Activated CD8-positive, alpha-beta memory T cell treated with anti-CD3 and anti-CD28 coated beads, Interleukin-2, amount 10 ng/mL, durations not matched to agents 7 days and 5 days (primary cell): Measurements from ENCODE around the gene TMEM47. TPM values are rescaled to one million over a fixed set of nuclear protein-coding genes. Genes with fewer than 3 reads are reported as not detected.
A peak's percentile ranks its signal among the peaks of the same experiment; 100 is the strongest.

ENCODE experiments used
- ATAC-seq: fragments of 150-1000 bp; cut with Tn5 transposase; one replicate; pipeline ENCODE4 v1.10.0; 2021; ENCODE audit warnings: moderate library complexity
- CTCF ChIA-PET: fragments of 350-600 bp; sonication (Branson Sonifier 250); formaldehyde crosslinking; loops from one replicate; lab custom pipeline; 2021; ENCODE audit warnings: antibody characterized with exemption; lab: Charles Lee
- DNase-seq: peaks from one replicate; pipeline ENCODE4 v3.0.0-alpha.2; 2020
- H3K27ac Mint-ChIP-seq: one replicate; pipeline ENCODE4 v1.8.0; 2021; ENCODE audit warnings: mild to moderate bottlenecking, mixed read lengths
- H3K27me3 Mint-ChIP-seq: one replicate; pipeline ENCODE4 v1.8.0; 2021; ENCODE audit warnings: mixed read lengths
- H3K36me3 Mint-ChIP-seq: one replicate; pipeline ENCODE4 v1.8.0; 2021; ENCODE audit warnings: mild to moderate bottlenecking, mixed read lengths
- H3K4me1 Mint-ChIP-seq: one replicate; pipeline ENCODE4 v1.8.0; 2021; ENCODE audit warnings: mixed read lengths
- H3K4me3 Mint-ChIP-seq: one replicate; pipeline ENCODE4 v1.8.0; 2021; ENCODE audit warnings: mild to moderate bottlenecking, moderate library complexity, mixed read lengths
- H3K9me3 Mint-ChIP-seq: one replicate; pipeline ENCODE4 v1.8.0; 2022; ENCODE audit warnings: low read depth, mixed read lengths
- total RNA-seq, 2 experiments: library from RNA; stranded (reverse); gene quantifications; one replicate each; pipeline ENCODE4 v1.2.3, GENCODE V29; 2021

Gene TMEM47
- total RNA-seq: not detected

- H3K4me3 Mint-ChIP-seq: no peak within 1 kb of the TSS
- no peak for ATAC-seq
Observed at GRCh38 chrX:34656842-34657725, at the start of gene TMEM47. Gene TMEM47, minus strand, starts transcription at chrX:34657285. Its CDS starts 256 bp downstream, at chrX:34657029.

GRCh38 chrX:34687095-34687494 is 30.0 kb upstream of the TMEM47 start:
- CTCF ChIA-PET: no interaction called here
- no peak overlapping the region for H3K4me3 Mint-ChIP-seq
- H3K36me3 Mint-ChIP-seq: no peaks in the 10 kb centered on the region
- H3K27me3 Mint-ChIP-seq: no peaks in the 10 kb centered on the region
- no peaks in the 10 kb centered on the region for H3K9me3 Mint-ChIP-seq
- DNase-seq: no peak
- no peak overlapping the region for H3K27ac Mint-ChIP-seq
- ATAC-seq: no peak
- no peaks in the 10 kb centered on the region for H3K4me1 Mint-ChIP-seq

More at GRCh38 chrX:34656842-34657725, at the start of gene TMEM47:
- H3K9me3 Mint-ChIP-seq: no peaks in the 10 kb centered on the region
- CTCF ChIA-PET: no interaction called here
- peak within 1 kb of the TSS; percentile 62 for H3K27ac Mint-ChIP-seq
- H3K4me1 Mint-ChIP-seq: peaks cover 3% of the 10 kb centered on the region
- H3K36me3 Mint-ChIP-seq: peaks cover 2% of the 10 kb centered on the region
- peaks cover 15% of the 10 kb centered on the region for H3K27me3 Mint-ChIP-seq
- no peak for DNase-seq

- no peaks in the 10 kb centered on the region for H3K9me3 Mint-ChIP-seq
- H3K27ac Mint-ChIP-seq: no peak overlapping the region
- CTCF ChIA-PET: no interaction called here
- peaks cover 15% of the 10 kb centered on the region for H3K27me3 Mint-ChIP-seq
- H3K4me3 Mint-ChIP-seq: no peak overlapping the region
- H3K4me1 Mint-ChIP-seq: peaks cover 3% of the 10 kb centered on the region
- no peak for DNase-seq
- ATAC-seq: no peak
- peaks cover 2% of the 10 kb centered on the region for H3K36me3 Mint-ChIP-seq
Observed at GRCh38 chrX:34659575-34659974, 2.5 kb upstream of the TMEM47 start.

GRCh38 chrX:34658326-34658725 is 1.2 kb upstream of the TMEM47 start:
- Mint-ChIP-seq H3K4me3 (no peak overlapping the region), H3K27me3 (peaks cover 15% of the 10 kb centered on the region), H3K9me3 (no peaks in the 10 kb centered on the region), H3K36me3 (peaks cover 2% of the 10 kb centered on the region), H3K27ac (no peak overlapping the region), H3K4me1 (peaks cover 3% of the 10 kb centered on the region)
- ATAC-seq (no peak), DNase-seq (no peak)
- CTCF ChIA-PET: no interaction called here

GRCh38 chrX:34657726-34658070 is 613 bp upstream of the TMEM47 start:
- Mint-ChIP-seq H3K27ac (no peak overlapping the region), H3K9me3 (no peaks in the 10 kb centered on the region), H3K27me3 (peaks cover 15% of the 10 kb centered on the region), H3K4me3 (no peak overlapping the region), H3K36me3 (peaks cover 2% of the 10 kb centered on the region), H3K4me1 (peaks cover 3% of the 10 kb centered on the region)
- ATAC-seq (no peak), DNase-seq (no peak)
- CTCF ChIA-PET: no interaction called here

- Mint-ChIP-seq H3K27me3 (peaks cover 15% of the 10 kb centered on the region), H3K27ac (peak overlapping the region; percentile 62), H3K9me3 (no peaks in the 10 kb centered on the region), H3K36me3 (peaks cover 2% of the 10 kb centered on the region), H3K4me3 (no peak overlapping the region), H3K4me1 (peaks cover 3% of the 10 kb centered on the region)
- CTCF ChIA-PET: no interaction called here
- DNase-seq: no peak
- no peak for ATAC-seq
Observed at GRCh38 chrX:34656467-34656841, 631 bp downstream of the TMEM47 start.

GRCh38 chrX:34655501-34656455 is 1.3 kb downstream of the TMEM47 start:
- ATAC-seq (no peak), DNase-seq (no peak)
- CTCF ChIA-PET: no interaction called here
- Mint-ChIP-seq H3K36me3 (peaks cover 2% of the 10 kb centered on the region), H3K9me3 (no peaks in the 10 kb centered on the region), H3K4me1 (peaks cover 3% of the 10 kb centered on the region), H3K27me3 (peaks cover 15% of the 10 kb centered on the region), H3K4me3 (no peak overlapping the region), H3K27ac (peak overlapping the region; percentile 62)

GRCh38 chrX:34654696-34655490 is 2.2 kb downstream of the TMEM47 start:
- H3K27me3 Mint-ChIP-seq: peaks cover 15% of the 10 kb centered on the region
- H3K27ac Mint-ChIP-seq: no peak overlapping the region
- peaks cover 2% of the 10 kb centered on the region for H3K36me3 Mint-ChIP-seq
- peaks cover 3% of the 10 kb centered on the region for H3K4me1 Mint-ChIP-seq
- no peak overlapping the region for H3K4me3 Mint-ChIP-seq
- ATAC-seq (no peak), DNase-seq (no peak)
- no peaks in the 10 kb centered on the region for H3K9me3 Mint-ChIP-seq
- CTCF ChIA-PET: no interaction called here

GRCh38 chrX:34653811-34654210 is 3.3 kb downstream of the TMEM47 start:
- Mint-ChIP-seq H3K27me3 (peaks cover 15% of the 10 kb centered on the region), H3K4me1 (peaks cover 3% of the 10 kb centered on the region)
- no peak for ATAC-seq

GRCh38 chrX:34642849-34643248 is 14.2 kb downstream of the TMEM47 start:
- CTCF ChIA-PET: no interaction called here
- ATAC-seq: no peak

More at GRCh38 chrX:34653811-34654210, 3.3 kb downstream of the TMEM47 start:
- H3K36me3 Mint-ChIP-seq: peaks cover 2% of the 10 kb centered on the region
- CTCF ChIA-PET: no interaction called here
- DNase-seq: no peak
- H3K27ac Mint-ChIP-seq: no peak overlapping the region
- no peak overlapping the region for H3K4me3 Mint-ChIP-seq
- H3K9me3 Mint-ChIP-seq: no peaks in the 10 kb centered on the region

GRCh38 chrX:34638116-34638515 is 19.0 kb downstream of the TMEM47 start:
- CTCF ChIA-PET: no interaction called here
- no peaks in the 10 kb centered on the region for H3K36me3 Mint-ChIP-seq
- H3K4me1 Mint-ChIP-seq: no peaks in the 10 kb centered on the region
- no peak overlapping the region for H3K27ac Mint-ChIP-seq
- DNase-seq (no peak), ATAC-seq (no peak)
- H3K4me3 Mint-ChIP-seq: no peak overlapping the region
- H3K9me3 Mint-ChIP-seq: no peaks in the 10 kb centered on the region
- no peaks in the 10 kb centered on the region for H3K27me3 Mint-ChIP-seq

More at GRCh38 chrX:34642849-34643248, 14.2 kb downstream of the TMEM47 start:
- Mint-ChIP-seq H3K27me3 (no peaks in the 10 kb centered on the region), H3K4me3 (no peak overlapping the region), H3K27ac (no peak overlapping the region), H3K9me3 (no peaks in the 10 kb centered on the region), H3K4me1 (no peaks in the 10 kb centered on the region), H3K36me3 (no peaks in the 10 kb centered on the region)
- no peak for DNase-seq

GRCh38 chrX:34634349-34634748 is 22.7 kb downstream of the TMEM47 start:
- Mint-ChIP-seq H3K4me3 (no peak overlapping the region), H3K4me1 (no peaks in the 10 kb centered on the region), H3K27me3 (no peaks in the 10 kb centered on the region), H3K9me3 (no peaks in the 10 kb centered on the region), H3K27ac (no peak overlapping the region), H3K36me3 (no peaks in the 10 kb centered on the region)
- CTCF ChIA-PET: no interaction called here
- no peak for ATAC-seq
- DNase-seq: no peak

- Mint-ChIP-seq H3K4me1 (no peaks in the 10 kb centered on the region), H3K9me3 (no peaks in the 10 kb centered on the region), H3K27ac (no peak overlapping the region), H3K36me3 (no peaks in the 10 kb centered on the region), H3K4me3 (no peak overlapping the region), H3K27me3 (no peaks in the 10 kb centered on the region)
- CTCF ChIA-PET: no interaction called here
- no peak for DNase-seq
- ATAC-seq: no peak
Observed at GRCh38 chrX:34632384-34632783, 24.7 kb downstream of the TMEM47 start.
